ENCODE results near the gene EXOSC2. TPM values are rescaled to one million over a fixed set of nuclear protein-coding genes. Genes with fewer than 3 reads are reported as not detected.

Gene EXOSC2
- total RNA-seq, 4 donors from 2014 or later, result 12.7 to 21.6 (median 19.7) TPM

DNA sequence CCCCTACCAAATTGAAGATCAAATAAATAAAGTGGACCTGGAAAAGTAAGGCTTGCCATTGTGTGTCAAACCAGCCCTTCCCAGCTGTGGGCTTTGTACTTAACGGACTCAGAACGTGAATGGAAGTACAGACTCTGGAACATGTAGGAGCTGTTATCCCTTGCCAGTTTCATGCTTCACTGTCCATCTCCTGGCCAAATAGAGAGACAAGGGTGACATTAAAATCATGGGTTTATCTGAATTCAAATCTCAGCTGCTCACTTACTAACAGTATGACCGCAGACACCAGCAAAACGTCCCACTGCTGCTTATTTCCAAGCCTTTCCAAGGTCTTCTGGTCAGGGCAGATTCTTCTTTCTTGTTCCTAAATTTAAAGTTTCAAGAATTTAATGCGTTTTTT is 52.2 kb downstream of the EXOSC2 start:
- Histone ChIP-seq H3K4me1 (peaks cover 0 to 4% (median 2%) of the 10 kb centered on the region in 4 donors), H3K27me3 (no peaks in the 10 kb centered on the region), H3K9me3 (no peaks in the 10 kb centered on the region), H3K27ac (replicated peaks in 1 of 4) (no peak overlapping the region), H3K36me3 (no peaks in the 10 kb centered on the region), H3K4me3 (no peak overlapping the region)
- DNase-seq (ENCODE audit: extremely low spot score), result no peak
- 78% methylated on average over 5 of the region's 5 CpGs for WGBS
- intact Hi-C loops (cut with DNase I), result no loop called here
- TF ChIP-seq POLR2A (IDR thresholded peaks at IDR 0.05; ENCODE audit: low read depth), result no peak
- no peak for TF ChIP-seq EP300 (IDR thresholded peaks at IDR 0.05)
- TF ChIP-seq, protein P1, sequence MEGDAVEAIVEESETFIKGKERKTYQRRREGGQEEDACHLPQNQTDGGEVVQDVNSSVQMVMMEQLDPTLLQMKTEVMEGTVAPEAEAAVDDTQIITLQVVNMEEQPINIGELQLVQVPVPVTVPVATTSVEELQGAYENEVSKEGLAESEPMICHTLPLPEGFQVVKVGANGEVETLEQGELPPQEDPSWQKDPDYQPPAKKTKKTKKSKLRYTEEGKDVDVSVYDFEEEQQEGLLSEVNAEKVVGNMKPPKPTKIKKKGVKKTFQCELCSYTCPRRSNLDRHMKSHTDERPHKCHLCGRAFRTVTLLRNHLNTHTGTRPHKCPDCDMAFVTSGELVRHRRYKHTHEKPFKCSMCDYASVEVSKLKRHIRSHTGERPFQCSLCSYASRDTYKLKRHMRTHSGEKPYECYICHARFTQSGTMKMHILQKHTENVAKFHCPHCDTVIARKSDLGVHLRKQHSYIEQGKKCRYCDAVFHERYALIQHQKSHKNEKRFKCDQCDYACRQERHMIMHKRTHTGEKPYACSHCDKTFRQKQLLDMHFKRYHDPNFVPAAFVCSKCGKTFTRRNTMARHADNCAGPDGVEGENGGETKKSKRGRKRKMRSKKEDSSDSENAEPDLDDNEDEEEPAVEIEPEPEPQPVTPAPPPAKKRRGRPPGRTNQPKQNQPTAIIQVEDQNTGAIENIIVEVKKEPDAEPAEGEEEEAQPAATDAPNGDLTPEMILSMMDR (IDR thresholded peaks at IDR 0.05), result no peak
- TF ChIP-seq POLR2AphosphoS5 (IDR thresholded peaks at IDR 0.05), result no peak

DNA sequence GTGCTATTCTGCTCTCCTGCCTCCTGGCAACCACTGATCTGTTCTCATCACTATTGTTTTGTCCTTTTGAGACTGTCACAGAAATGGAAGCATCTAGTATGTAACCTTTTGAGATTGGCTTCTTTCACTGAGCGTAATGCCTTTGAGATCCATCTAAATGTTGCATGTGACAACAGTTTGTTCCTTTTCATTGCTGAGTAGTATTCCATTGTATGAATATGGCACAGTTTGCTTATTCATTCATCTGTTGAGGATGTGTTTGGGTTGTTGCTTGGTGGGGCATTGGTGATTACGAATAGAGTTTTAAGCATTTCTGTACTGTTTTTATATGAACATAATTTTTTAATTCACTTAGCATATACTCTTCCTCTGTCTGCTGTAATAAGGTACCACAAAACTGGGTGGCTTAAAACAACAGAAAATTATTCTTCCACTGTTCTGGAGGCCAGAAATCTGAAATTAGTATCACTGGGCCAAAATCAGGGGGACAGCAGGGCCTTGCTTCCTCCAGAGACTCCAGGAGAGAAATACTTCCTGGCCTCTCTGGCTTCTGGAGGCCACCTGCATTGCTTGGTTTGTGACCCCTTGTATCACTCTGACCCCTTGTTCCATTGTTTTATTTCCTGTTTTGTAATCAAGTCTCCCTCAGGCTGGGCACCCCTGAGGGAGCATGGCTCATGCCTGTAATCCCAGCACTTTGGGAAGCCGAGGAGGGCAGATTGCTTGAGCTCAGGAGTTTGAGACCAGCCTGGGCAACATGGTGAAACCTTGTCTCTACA is 53.0 kb downstream of the EXOSC2 start:
- Histone ChIP-seq H3K36me3 (no peaks in the 10 kb centered on the region), H3K9me3 (no peaks in the 10 kb centered on the region), H3K4me3 (no peak overlapping the region), H3K27ac (replicated peaks in 1 of 4) (no peak overlapping the region), H3K27me3 (no peaks in the 10 kb centered on the region), H3K4me1 (peaks cover 0 to 4% (median 2%) of the 10 kb centered on the region in 4 donors)
- TF ChIP-seq POLR2AphosphoS5 (IDR thresholded peaks at IDR 0.05), result no peak
- TF ChIP-seq, protein P1 (IDR thresholded peaks at IDR 0.05), result no peak
- TF ChIP-seq EP300 (IDR thresholded peaks at IDR 0.05), result no peak
- TF ChIP-seq POLR2A (IDR thresholded peaks at IDR 0.05; ENCODE audit: low read depth), result no peak
- WGBS, result 93% methylated on average over 3 of the region's 3 CpGs
- intact Hi-C loops (cut with DNase I), result no loop called here
- DNase-seq (ENCODE audit: extremely low spot score), result no peak

DNA sequence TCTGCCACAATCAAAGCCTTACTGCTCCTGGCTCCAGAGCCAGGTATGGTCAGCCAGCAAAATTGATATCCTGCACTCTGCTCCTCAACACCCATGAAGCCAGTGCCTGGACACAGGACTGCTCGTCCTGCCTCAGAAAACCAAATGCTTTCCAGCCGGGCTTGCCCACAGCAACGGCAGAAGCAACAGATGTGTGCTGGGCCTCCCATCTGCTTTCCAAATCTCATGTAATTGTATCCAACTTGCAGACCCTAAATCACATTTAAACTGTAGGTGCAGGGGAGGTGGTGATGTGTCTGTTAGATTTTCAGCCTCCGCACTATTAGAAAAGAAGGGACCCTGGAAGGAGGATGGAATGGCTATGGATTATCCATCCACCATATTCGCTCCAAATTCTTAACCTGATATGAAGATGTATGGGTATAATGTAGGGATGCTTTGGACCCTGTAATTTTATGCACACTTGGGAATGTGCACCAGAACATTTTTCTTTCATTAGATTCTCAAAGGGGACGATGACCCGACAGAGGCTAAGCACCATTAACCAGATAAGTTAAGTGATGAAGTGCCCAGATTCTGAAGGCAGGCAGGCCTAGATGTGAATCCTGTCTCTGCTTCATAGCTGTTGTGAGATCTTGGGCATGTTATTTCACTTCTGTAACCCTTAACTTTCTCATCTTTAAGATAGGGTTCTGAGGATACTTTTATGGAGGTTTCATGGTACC is 58.2 kb downstream of the EXOSC2 start:
- no peaks in the 10 kb centered on the region for H3K36me3 ChIP-seq
- no peaks in the 10 kb centered on the region for H3K27me3 ChIP-seq
- intact Hi-C loops (cut with DNase I), result no loop called here
- H3K9me3 ChIP-seq, result no peaks in the 10 kb centered on the region
- no peak overlapping the region for H3K27ac ChIP-seq (replicated peaks in 1 of 4)
- DNase-seq (ENCODE audit: extremely low spot score), result no peak
- H3K4me3 ChIP-seq, result no peak overlapping the region
- peaks cover 13 to 16% (median 14%) of the 10 kb centered on the region in 4 donors for H3K4me1 ChIP-seq
- 88% methylated on average over 6 of the region's 7 CpGs for WGBS
- TF ChIP-seq, protein P1 (IDR thresholded peaks at IDR 0.05), result no peak
- no peak for TF ChIP-seq POLR2A (IDR thresholded peaks at IDR 0.05; ENCODE audit: low read depth)
- TF ChIP-seq EP300 (IDR thresholded peaks at IDR 0.05), result no peak
- no peak for TF ChIP-seq POLR2AphosphoS5 (IDR thresholded peaks at IDR 0.05)

Small RNA genes lying within 50 kb of the gene (small RNA-seq; reads per million reads assigned to genes)
- gene AL359092.1, result 0 reads per million in 3 donors

Other genes starting within 250 kb of the EXOSC2 start
- gene ASS1, start 248.8 kb upstream of the EXOSC2 start, total RNA-seq, result 100 to 1,000 TPM in 1 of 4 donors, 10 to 100 TPM in 3; 67.7 to 113 (median 97.1) TPM
- gene FUBP3, start 114.2 kb upstream of the EXOSC2 start, total RNA-seq, result 10 to 100 TPM; 40.6 to 64.8 (median 46.4) TPM
- not detected for gene PRDM12, start 29.2 kb upstream of the EXOSC2 start, total RNA-seq
- gene ABL1, start 141.5 kb downstream of the EXOSC2 start, total RNA-seq, result 100 to 1,000 TPM in 3 of 4 donors, 10 to 100 TPM in 1; 90.9 to 151 (median 133) TPM
- gene QRFP, start 203.0 kb downstream of the EXOSC2 start, total RNA-seq, result not detected
- under 1 TPM in 3 of 4 donors, not detected in 1; 0.40 to 0.83 (median 0.42) TPM for gene FIBCD1, start 245.5 kb downstream of the EXOSC2 start, total RNA-seq

Data from esophagus muscularis mucosa (tissue), 4 donors.